Mesendoderm (in vitro differentiated cells): ENCODE measurements around the gene CIROP.
A peak's percentile ranks its signal among the peaks of the same experiment; 100 is the strongest.

ENCODE experiments used
- DNase-seq: peaks from one replicate; pipeline ENCODE4 v3.0.0; 2013
- H2AK5ac ChIP-seq: 2 replicates; pipeline ENCODE4 v1.6.1; 2013; ENCODE audit warnings: low read length, inconsistent platforms
- H2BK120ac ChIP-seq: 2 replicates; pipeline ENCODE4 v1.6.1; 2013; ENCODE audit warnings: low read depth, mild to moderate bottlenecking, low read length, moderate library complexity, mixed read lengths
- H2BK15ac ChIP-seq: replicated peaks from 2 replicates; pipeline ENCODE4 v1.6.1; 2013; ENCODE audit warnings: low read depth, mild to moderate bottlenecking, moderate library complexity
- H2BK5ac ChIP-seq: 2 replicates; pipeline ENCODE4 v1.6.1; 2013; ENCODE audit warnings: low read length, inconsistent platforms
- H3K18ac ChIP-seq: 2 replicates; pipeline ENCODE4 v1.6.1; 2013; ENCODE audit warnings: mild to moderate bottlenecking, low read length, mixed read lengths
- H3K23ac ChIP-seq: one replicate; pipeline ENCODE4 v1.6.1; 2013; ENCODE audit warnings: low read length
- H3K27ac ChIP-seq: 2 replicates; pipeline ENCODE4 v1.5.1; 2013; ENCODE audit warnings: low read depth, mild to moderate bottlenecking, inconsistent platforms, low read length, moderate library complexity
- H3K27me3 ChIP-seq: 2 replicates; pipeline ENCODE4 v1.6.1; 2013; ENCODE audit warnings: low read length, control low read depth, mild to moderate bottlenecking, inconsistent platforms; ENCODE audit not compliant: insufficient read depth, poor library complexity
- H3K36me3 ChIP-seq: 2 replicates; pipeline ENCODE4 v1.6.1; 2013; ENCODE audit warnings: low read length, inconsistent platforms; ENCODE audit not compliant: control insufficient read depth, insufficient read depth
- H3K4ac ChIP-seq: one replicate; pipeline ENCODE4 v1.6.1; 2013; ENCODE audit warnings: low read depth, mild to moderate bottlenecking, low read length, moderate library complexity
- H3K4me1 ChIP-seq: 2 replicates; pipeline ENCODE4 v1.6.1; 2013; ENCODE audit warnings: low read depth, low read length, inconsistent platforms; ENCODE audit not compliant: control insufficient read depth
- H3K4me2 ChIP-seq: 2 replicates; pipeline ENCODE4 v1.6.1; 2013; ENCODE audit warnings: low read length
- H3K4me3 ChIP-seq: 2 replicates; pipeline ENCODE4 v1.5.1; 2013; ENCODE audit warnings: mild to moderate bottlenecking, low read length
- H3K56ac ChIP-seq: one replicate; pipeline ENCODE4 v1.6.1; 2013; ENCODE audit warnings: low read length
- H3K79me1 ChIP-seq: 2 replicates; pipeline ENCODE4 v1.6.1; 2013; ENCODE audit warnings: low read length, inconsistent platforms
- H3K79me2 ChIP-seq: 2 replicates; pipeline ENCODE4 v1.6.1; 2013; ENCODE audit warnings: mild to moderate bottlenecking, low read length; ENCODE audit not compliant: control insufficient read depth, insufficient read depth
- H3K9ac ChIP-seq: 2 replicates; pipeline ENCODE4 v1.6.1; 2013; ENCODE audit warnings: low read length, inconsistent platforms
- H4K5ac ChIP-seq: one replicate; pipeline ENCODE4 v1.6.1; 2013; ENCODE audit warnings: low read length
- H4K8ac ChIP-seq: one replicate; pipeline ENCODE4 v1.6.1; 2013; ENCODE audit warnings: low read depth, mild to moderate bottlenecking, control low read depth, low read length, moderate library complexity
- WGBS: extraction: QIAGEN DNeasy Blood & Tissue Kit; methylation state at CpG from one replicate; pipeline ENCODE4 v1.1.7; 2013; ENCODE audit warnings: low lambda C conversion rate, missing lambda C conversion rate; ENCODE audit not compliant: insufficient coverage; ENCODE audit errors: extremely low coverage; 5-methylcytosine and 5-hydroxymethylcytosine counted together

Gene CIROP

GRCh38 chr14:23141706-23142444 is 37.1 kb upstream of the CIROP start:
- no peak overlapping the region for H4K5ac ChIP-seq
- H3K79me2 ChIP-seq = no peaks in the 10 kb centered on the region
- no peak overlapping the region for H2BK120ac ChIP-seq
- no peak overlapping the region for H3K4me2 ChIP-seq
- H3K9ac ChIP-seq = no peak overlapping the region
- no peak overlapping the region for H3K23ac ChIP-seq
- peak; percentile 71 for DNase-seq
- no peak overlapping the region for H4K8ac ChIP-seq
- no peak overlapping the region for H2BK15ac ChIP-seq
- no peak overlapping the region for H3K18ac ChIP-seq
- no peaks in the 10 kb centered on the region for H3K27me3 ChIP-seq
- no CpG with 5 or more reads among the region's 7 CpGs for WGBS
- H2AK5ac ChIP-seq = no peak overlapping the region
- peaks cover 2% of the 10 kb centered on the region for H3K36me3 ChIP-seq
- no peaks in the 10 kb centered on the region for H3K4me1 ChIP-seq
- H3K4me3 ChIP-seq = no peak overlapping the region
- H2BK5ac ChIP-seq = no peak overlapping the region
- H3K27ac ChIP-seq = no peak overlapping the region
- H3K56ac ChIP-seq = no peak overlapping the region
- H3K79me1 ChIP-seq = no peaks in the 10 kb centered on the region
- H3K4ac ChIP-seq = no peak overlapping the region

- WGBS = no CpG with 5 or more reads among the region's 6 CpGs
- Histone ChIP-seq H3K18ac (no peak overlapping the region), H3K4me3 (no peak overlapping the region), H3K4me2 (no peak overlapping the region), H4K5ac (no peak overlapping the region), H3K36me3 (peaks cover 3% of the 10 kb centered on the region), H3K56ac (no peak overlapping the region), H2AK5ac (no peak overlapping the region), H3K79me1 (no peaks in the 10 kb centered on the region), H3K23ac (no peak overlapping the region), H2BK15ac (no peak overlapping the region), H3K4ac (no peak overlapping the region), H3K4me1 (no peaks in the 10 kb centered on the region), H4K8ac (no peak overlapping the region), H3K9ac (no peak overlapping the region), H2BK5ac (no peak overlapping the region), H2BK120ac (no peak overlapping the region), H3K27me3 (no peaks in the 10 kb centered on the region), H3K79me2 (no peaks in the 10 kb centered on the region), H3K27ac (no peak overlapping the region)
- no peak for DNase-seq
Observed at GRCh38 chr14:23140371-23140770, 35.6 kb upstream of the CIROP start.

- H3K4me3 ChIP-seq = no peak overlapping the region
- H3K4ac ChIP-seq = no peak overlapping the region
- no peaks in the 10 kb centered on the region for H3K4me1 ChIP-seq
- no peaks in the 10 kb centered on the region for H3K79me1 ChIP-seq
- no peak for DNase-seq
- H2BK15ac ChIP-seq = no peak overlapping the region
- H2BK120ac ChIP-seq = no peak overlapping the region
- H3K4me2 ChIP-seq = no peak overlapping the region
- WGBS = no CpG with 5 or more reads among the region's 2 CpGs
- no peak overlapping the region for H2BK5ac ChIP-seq
- no peak overlapping the region for H3K9ac ChIP-seq
- no peak overlapping the region for H4K5ac ChIP-seq
- H3K36me3 ChIP-seq = peaks cover 3% of the 10 kb centered on the region
- H3K79me2 ChIP-seq = no peaks in the 10 kb centered on the region
- no peak overlapping the region for H3K27ac ChIP-seq
- no peak overlapping the region for H3K56ac ChIP-seq
- no peak overlapping the region for H3K23ac ChIP-seq
- no peak overlapping the region for H4K8ac ChIP-seq
- H3K18ac ChIP-seq = no peak overlapping the region
- H3K27me3 ChIP-seq = no peaks in the 10 kb centered on the region
- no peak overlapping the region for H2AK5ac ChIP-seq
Observed at GRCh38 chr14:23139874-23140273, 35.1 kb upstream of the CIROP start.

- no peak overlapping the region for H3K27ac ChIP-seq
- no peak overlapping the region for H2BK15ac ChIP-seq
- H3K18ac ChIP-seq = no peak overlapping the region
- no peak overlapping the region for H2BK5ac ChIP-seq
- no peaks in the 10 kb centered on the region for H3K27me3 ChIP-seq
- H3K9ac ChIP-seq = no peak overlapping the region
- H3K4me3 ChIP-seq = no peak overlapping the region
- peaks cover 2% of the 10 kb centered on the region for H3K36me3 ChIP-seq
- H3K79me1 ChIP-seq = no peaks in the 10 kb centered on the region
- no peak overlapping the region for H3K4me2 ChIP-seq
- no peaks in the 10 kb centered on the region for H3K4me1 ChIP-seq
- H3K56ac ChIP-seq = no peak overlapping the region
- H4K5ac ChIP-seq = no peak overlapping the region
- no peak for DNase-seq
- H2AK5ac ChIP-seq = no peak overlapping the region
- H2BK120ac ChIP-seq = no peak overlapping the region
- no peaks in the 10 kb centered on the region for H3K79me2 ChIP-seq
- no peak overlapping the region for H3K4ac ChIP-seq
- WGBS = no CpG with 5 or more reads among the region's 6 CpGs
- H4K8ac ChIP-seq = no peak overlapping the region
- H3K23ac ChIP-seq = no peak overlapping the region
Observed at GRCh38 chr14:23137813-23138535, 33.2 kb upstream of the CIROP start.

- no peak overlapping the region for H4K8ac ChIP-seq
Observed at GRCh38 chr14:23137192-23137812, 32.5 kb upstream of the CIROP start.

More at GRCh38 chr14:23137192-23137812, 32.5 kb upstream of the CIROP start:
- Histone ChIP-seq H3K36me3 (peaks cover 2% of the 10 kb centered on the region), H3K4me1 (no peaks in the 10 kb centered on the region), H3K4ac (no peak overlapping the region), H3K27me3 (no peaks in the 10 kb centered on the region), H3K4me3 (no peak overlapping the region), H2AK5ac (no peak overlapping the region), H2BK120ac (no peak overlapping the region), H3K27ac (no peak overlapping the region), H3K79me2 (no peaks in the 10 kb centered on the region), H3K18ac (no peak overlapping the region), H2BK5ac (no peak overlapping the region), H3K23ac (no peak overlapping the region), H3K9ac (no peak overlapping the region), H3K4me2 (no peak overlapping the region), H3K79me1 (no peaks in the 10 kb centered on the region), H2BK15ac (no peak overlapping the region), H3K56ac (no peak overlapping the region), H4K5ac (no peak overlapping the region)
- DNase-seq = no peak
- no CpG with 5 or more reads among the region's 11 CpGs for WGBS
